Measurements from ENCODE around the gene PNPLA5.

The PNPLA5 gene

GRCh38 chr22:43854786-43855271, 37.0 kb downstream of the PNPLA5 start:
- DNase-seq (ENCODE audit: low read depth in 2 of 2) = no peak

- DNase-seq (ENCODE audit: low read depth in 2 of 2) = no peak
Observed at GRCh38 chr22:43854121-43854785, 37.6 kb downstream of the PNPLA5 start.

GRCh38 chr22:43853328-43853931, 38.4 kb downstream of the PNPLA5 start:
- no peak for DNase-seq (ENCODE audit: low read depth in 2 of 2)

- DNase-seq (ENCODE audit: low read depth in 2 of 2) = no peak
Observed at GRCh38 chr22:43852573-43853327, 39.1 kb downstream of the PNPLA5 start.

- DNase-seq (ENCODE audit: low read depth in 2 of 2) = no peak
Observed at GRCh38 chr22:43851979-43852307, 39.9 kb downstream of the PNPLA5 start.

GRCh38 chr22:43851058-43851978, 40.5 kb downstream of the PNPLA5 start:
- DNase-seq (ENCODE audit: low read depth in 2 of 2) = no peak

- DNase-seq (ENCODE audit: low read depth in 2 of 2) = no peak
Observed at GRCh38 chr22:43850529-43850928, 41.3 kb downstream of the PNPLA5 start.

- DNase-seq (ENCODE audit: low read depth in 2 of 2) = no peak
Observed at GRCh38 chr22:43849731-43850130, 42.1 kb downstream of the PNPLA5 start.

GRCh38 chr22:43848366-43849171, 43.2 kb downstream of the PNPLA5 start:
- DNase-seq (ENCODE audit: low read depth in 2 of 2) = no peak

- DNase-seq (ENCODE audit: low read depth in 2 of 2) = no peak
Observed at GRCh38 chr22:43847376-43848289, 44.2 kb downstream of the PNPLA5 start.

- no peak for DNase-seq (ENCODE audit: low read depth in 2 of 2)
Observed at GRCh38 chr22:43846966-43847365, 44.8 kb downstream of the PNPLA5 start.

- DNase-seq (ENCODE audit: low read depth in 2 of 2) = no peak
Observed at GRCh38 chr22:43845981-43846380, 45.8 kb downstream of the PNPLA5 start.

GRCh38 chr22:43844560-43845545, 47.0 kb downstream of the PNPLA5 start:
- no peak for DNase-seq (ENCODE audit: low read depth in 2 of 2)

GRCh38 chr22:43843783-43844530, 47.9 kb downstream of the PNPLA5 start:
- no peak for DNase-seq (ENCODE audit: low read depth in 2 of 2)

GRCh38 chr22:43841742-43842141, 50.1 kb downstream of the PNPLA5 start:
- DNase-seq (ENCODE audit: low read depth in 2 of 2) = no peak

GRCh38 chr22:43840851-43841250, 51.0 kb downstream of the PNPLA5 start:
- DNase-seq (ENCODE audit: low read depth in 2 of 2) = no peak

- no peak for DNase-seq (ENCODE audit: low read depth in 2 of 2)
Observed at GRCh38 chr22:43840431-43840830, 51.4 kb downstream of the PNPLA5 start.

- no peak for DNase-seq (ENCODE audit: low read depth in 2 of 2)
Observed at GRCh38 chr22:43839781-43840180, 52.0 kb downstream of the PNPLA5 start.

All from activated CD4-positive, alpha-beta T cell treated with anti-CD3 and anti-CD28 coated beads for 24 hours (primary cell).